DMS114 treated with DMSO at 0.1 percent for 48 hours (cell line): Measurements from ENCODE around the gene NSA2.
"Not testable (repeated sequence)": the region's sequence is repeated elsewhere in the genome, so short reads cannot be mapped to it uniquely, and the experiment has no call there.

Experiments used
- DNase-seq: peaks from one replicate; lab custom pipeline; 2025; ENCODE audit not compliant: unreplicated experiment; lab: John Stamatoyannopoulos, UW

NSA2 gene

DNA sequence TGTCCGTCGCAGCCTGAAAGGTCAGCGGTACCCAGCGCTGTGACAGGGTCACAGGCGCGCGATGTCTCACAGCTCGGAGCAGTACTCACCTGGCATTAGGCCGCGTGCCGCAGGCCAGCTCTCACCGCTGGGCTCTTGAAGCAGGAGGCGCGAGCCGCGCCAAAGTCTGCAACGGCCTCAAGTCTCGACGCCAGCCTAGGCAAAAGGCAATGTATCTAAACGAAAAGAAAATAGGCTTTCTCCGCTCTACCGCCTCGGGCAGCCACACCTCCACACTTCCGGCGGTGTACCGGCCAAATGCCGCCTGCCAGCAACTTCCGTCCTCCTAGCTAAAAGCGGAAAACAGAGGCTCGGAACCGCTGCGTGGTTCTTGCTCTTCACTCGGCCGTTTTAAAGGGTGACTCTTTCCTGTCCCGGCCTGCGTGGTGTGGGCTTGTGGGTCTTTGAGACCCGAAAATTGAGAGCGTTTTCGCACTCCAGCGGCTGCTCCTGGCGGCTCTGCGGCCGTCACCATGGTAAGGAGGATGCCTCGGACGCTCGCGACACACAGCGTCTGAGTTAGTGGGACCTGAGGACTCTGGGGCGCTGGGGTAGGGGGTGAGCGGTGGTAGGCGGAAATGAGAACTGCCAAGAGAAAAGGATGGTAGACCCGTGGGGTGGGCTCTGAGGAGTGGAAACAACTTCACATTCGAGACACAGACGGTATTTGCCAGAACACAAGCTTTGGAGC, at the start of gene NSA2, which contains the start of gene GFM2:
Gene NSA2, plus strand, starts transcription at position 401 of the 730 bp plus-strand sequence. Its CDS starts 112 bp downstream, at position 513.
Gene GFM2, minus strand, starts transcription at position 269 of the 730 bp plus-strand sequence. CDS start 3,375 bp downstream, outside the sequence.
- DNase-seq = peak; percentile 89

GRCh38 chr5:74717596-74717995, 49.5 kb upstream of the NSA2 start:
- no peak for DNase-seq

DNA sequence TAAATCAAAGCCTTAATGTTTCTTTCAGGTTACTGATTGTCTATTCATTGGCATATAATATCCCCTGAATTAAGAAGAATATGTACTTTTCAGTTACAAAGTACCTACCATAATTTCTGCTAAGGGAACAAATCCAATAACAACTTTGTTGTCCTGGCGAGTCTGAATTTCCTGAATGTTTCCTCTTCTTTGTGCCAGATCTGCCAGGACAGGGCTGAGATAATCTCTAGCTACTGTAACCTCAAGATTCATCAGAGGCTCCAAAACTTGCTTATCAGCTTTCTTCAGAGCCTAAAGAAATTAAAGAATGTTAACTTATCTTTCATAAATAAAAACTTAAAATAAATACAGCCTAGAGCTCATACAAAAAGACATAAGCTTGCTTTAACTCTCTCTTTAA, 44.8 kb upstream of the NSA2 start:
- no peak for DNase-seq

- DNase-seq = no peak
Measured at GRCh38 chr5:74725331-74725730, 41.7 kb upstream of the NSA2 start.

- DNase-seq = no peak
Measured at GRCh38 chr5:74736759-74737158, 30.3 kb upstream of the NSA2 start.

DNA sequence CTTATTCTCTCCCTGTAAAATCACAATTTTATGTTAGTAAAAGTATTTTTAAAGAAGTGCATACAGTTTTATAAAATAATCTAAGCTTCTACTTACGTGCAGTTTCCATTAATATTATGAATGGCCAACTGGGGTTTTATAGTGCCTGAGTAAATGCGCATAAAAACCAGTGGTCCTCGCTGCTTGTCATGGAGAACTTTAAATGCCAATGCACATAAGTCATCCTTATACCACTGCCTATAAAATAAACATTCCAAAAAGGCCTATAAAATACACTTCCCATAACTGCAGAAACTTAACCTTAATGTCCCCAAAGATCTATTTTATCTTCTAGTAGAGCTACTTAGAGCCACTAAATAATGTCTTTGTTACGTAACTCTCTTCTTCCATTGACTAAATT, 28.6 kb upstream of the NSA2 start:
- no peak for DNase-seq

GRCh38 chr5:74748742-74749141, 18.3 kb upstream of the NSA2 start:
- DNase-seq = not testable (repeated sequence)

GRCh38 chr5:74761241-74761640, 5.8 kb upstream of the NSA2 start:
- no peak for DNase-seq

DNA sequence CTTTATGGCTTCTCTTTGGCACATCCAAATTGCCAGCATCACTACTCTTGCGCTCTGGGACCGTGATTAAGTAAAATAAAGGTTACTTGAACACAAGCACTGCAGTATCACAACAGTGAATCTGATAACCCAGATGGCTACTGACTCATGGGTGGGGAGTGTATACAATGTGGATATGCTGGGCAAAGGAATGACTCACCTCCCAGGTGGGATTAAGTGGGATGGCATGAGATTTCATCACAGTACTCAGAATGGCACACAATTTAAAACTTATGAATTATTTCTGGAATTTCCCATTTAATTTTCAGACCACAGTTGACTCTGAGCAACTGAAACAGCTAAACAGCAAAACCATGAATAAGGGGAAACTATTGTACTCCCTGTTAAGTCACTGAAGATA, 4.5 kb upstream of the NSA2 start:
- DNase-seq = no peak

DNA sequence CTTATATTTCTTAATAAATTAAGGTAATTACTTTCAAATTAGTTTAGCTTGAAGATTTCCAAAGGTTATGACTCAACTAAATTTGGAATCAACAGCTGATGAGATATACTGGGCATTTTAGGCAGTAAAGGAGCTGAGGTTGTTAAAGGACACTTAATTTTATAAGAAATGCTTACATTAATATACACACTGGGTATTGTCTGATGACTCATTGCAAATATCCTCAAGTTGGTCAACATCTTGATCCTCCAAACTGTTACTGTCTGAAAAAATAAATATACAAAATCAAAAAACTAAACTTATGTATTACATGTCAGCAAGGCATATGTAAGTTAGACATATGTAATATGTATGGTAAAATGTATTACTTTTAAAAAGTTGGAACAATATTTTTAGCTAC, 3.5 kb upstream of the NSA2 start:
- DNase-seq = no peak

- DNase-seq = no peak
Measured at GRCh38 chr5:74765201-74765600, 1.8 kb upstream of the NSA2 start.

- DNase-seq = no peak
Measured at GRCh38 chr5:74765929-74766328, 1.1 kb upstream of the NSA2 start.

DNA sequence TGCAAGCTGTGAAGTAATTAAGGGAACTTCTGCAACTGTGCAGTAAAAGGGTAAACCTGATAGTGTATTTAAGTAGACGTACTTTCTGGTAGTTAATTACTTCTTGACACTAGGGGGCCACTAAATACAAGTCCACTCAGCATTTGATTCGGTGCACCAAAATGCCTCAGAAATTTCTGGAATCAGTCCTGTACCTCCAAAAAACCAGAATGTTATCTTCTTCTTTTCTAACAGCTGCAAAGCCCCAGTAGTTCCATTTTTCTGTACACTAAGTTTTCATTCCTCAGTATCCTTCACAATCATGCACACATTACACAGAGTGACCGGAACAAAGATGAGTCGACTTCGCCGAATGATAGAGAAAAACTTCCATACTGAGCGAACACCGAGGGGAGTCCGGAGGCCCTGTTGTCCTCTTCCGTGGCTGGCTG, 616 bp upstream of the NSA2 start:
- peak; percentile 31 for DNase-seq

DNA sequence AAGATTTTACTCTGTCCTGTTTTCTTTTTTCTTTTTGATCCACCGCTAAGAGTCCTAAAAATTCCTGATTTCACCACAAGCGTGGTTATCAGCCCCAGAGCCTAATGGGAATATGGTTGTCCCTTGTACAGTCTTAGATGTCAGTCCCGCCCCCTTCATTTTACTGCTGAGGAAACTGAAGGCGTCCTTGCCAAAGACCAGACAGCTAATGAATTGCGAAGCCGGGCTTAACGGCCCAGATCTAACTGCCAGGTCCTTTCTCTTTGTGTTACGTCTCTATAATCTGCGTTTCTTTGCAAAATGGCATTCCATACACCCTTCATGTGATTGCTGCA, 497 bp downstream of the NSA2 start:
- DNase-seq = peak; percentile 65

- DNase-seq = no peak
Measured at GRCh38 chr5:74772359-74772758, 5.3 kb downstream of the NSA2 start.

DNA sequence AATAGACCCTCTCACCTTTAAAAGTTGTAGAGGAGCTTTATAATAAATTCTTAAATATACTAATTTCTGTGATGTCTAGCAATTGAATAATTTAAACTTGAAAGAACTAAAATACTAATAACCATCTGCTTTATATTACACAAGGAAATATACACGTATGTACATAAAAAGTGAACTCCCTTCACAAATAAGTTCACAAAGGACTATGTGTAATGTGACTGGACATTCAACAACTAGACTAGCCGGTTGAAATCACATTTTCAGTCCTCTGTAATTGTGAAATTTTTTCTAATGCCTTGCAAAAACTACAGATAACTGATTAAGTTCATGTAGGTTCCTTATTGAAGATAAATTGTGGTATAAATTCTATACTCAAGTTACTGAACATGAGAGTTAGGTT, 11.6 kb downstream of the NSA2 start:
- no peak for DNase-seq

GRCh38 chr5:74786851-74787250, 19.8 kb downstream of the NSA2 start:
- DNase-seq = no peak

- DNase-seq = no peak
Measured at GRCh38 chr5:74787424-74787823, 20.4 kb downstream of the NSA2 start.

GRCh38 chr5:74791669-74792068, 24.6 kb downstream of the NSA2 start:
- not testable (repeated sequence) for DNase-seq

- DNase-seq = no peak
Measured at GRCh38 chr5:74798977-74799911, 32.2 kb downstream of the NSA2 start.

- DNase-seq = no peak
Measured at GRCh38 chr5:74801197-74801596, 34.1 kb downstream of the NSA2 start.

- DNase-seq = no peak
Measured at GRCh38 chr5:74801941-74802340, 34.9 kb downstream of the NSA2 start.
